HG02798 (cell line): ENCODE measurements around the gene WDFY1.

Source experiments
- ATAC-seq: cut with Tn5 transposase; IDR thresholded peaks from one replicate; pipeline ENCODE4 v1.9.1; 2021; ENCODE audit warnings: mild to moderate bottlenecking; ENCODE audit not compliant: unreplicated experiment, poor library complexity

WDFY1 gene

GRCh38 chr2:223932816-223933800 is 12.0 kb downstream of the WDFY1 start:
- no peak for ATAC-seq

- ATAC-seq, result no peak
These were observed 14.8 kb downstream of the WDFY1 start for GRCh38 chr2:223930103-223930976.

GRCh38 chr2:223929571-223930102 is 15.5 kb downstream of the WDFY1 start:
- no peak for ATAC-seq

GRCh38 chr2:223928113-223929006 is 16.8 kb downstream of the WDFY1 start:
- ATAC-seq, result no peak

GRCh38 chr2:223925106-223925505 is 20.0 kb downstream of the WDFY1 start:
- ATAC-seq, result no peak

- ATAC-seq, result no peak
These were observed 21.2 kb downstream of the WDFY1 start for GRCh38 chr2:223923976-223924375.

GRCh38 chr2:223922308-223922707 is 22.8 kb downstream of the WDFY1 start:
- ATAC-seq, result no peak

GRCh38 chr2:223921204-223921603 is 23.9 kb downstream of the WDFY1 start:
- no peak for ATAC-seq

- no peak for ATAC-seq
These were observed 25.0 kb downstream of the WDFY1 start for GRCh38 chr2:223920109-223920508.

GRCh38 chr2:223918671-223919134 is 26.4 kb downstream of the WDFY1 start:
- no peak for ATAC-seq

GRCh38 chr2:223916181-223916920 is 28.8 kb downstream of the WDFY1 start:
- ATAC-seq, result no peak

- ATAC-seq, result no peak
These were observed 30.1 kb downstream of the WDFY1 start for GRCh38 chr2:223915071-223915470.

- ATAC-seq, result no peak
These were observed 30.8 kb downstream of the WDFY1 start for GRCh38 chr2:223914324-223914723.

GRCh38 chr2:223909001-223909741 is 36.0 kb downstream of the WDFY1 start:
- no peak for ATAC-seq

GRCh38 chr2:223908304-223908998 is 36.7 kb downstream of the WDFY1 start:
- no peak for ATAC-seq

GRCh38 chr2:223905996-223906395 is 39.1 kb downstream of the WDFY1 start:
- no peak for ATAC-seq

- no peak for ATAC-seq
These were observed 43.3 kb downstream of the WDFY1 start for GRCh38 chr2:223901854-223902253.

- no peak for ATAC-seq
These were observed 43.8 kb downstream of the WDFY1 start for GRCh38 chr2:223901311-223901710.
